NCI-H1436 treated with DMSO at 0.1 percent for 48 hours (cell line): ENCODE results near the gene ARMC8.

Experiments used
- DNase-seq: peaks from one replicate; lab custom pipeline; 2025; lab: John Stamatoyannopoulos, UW

Gene ARMC8

DNA sequence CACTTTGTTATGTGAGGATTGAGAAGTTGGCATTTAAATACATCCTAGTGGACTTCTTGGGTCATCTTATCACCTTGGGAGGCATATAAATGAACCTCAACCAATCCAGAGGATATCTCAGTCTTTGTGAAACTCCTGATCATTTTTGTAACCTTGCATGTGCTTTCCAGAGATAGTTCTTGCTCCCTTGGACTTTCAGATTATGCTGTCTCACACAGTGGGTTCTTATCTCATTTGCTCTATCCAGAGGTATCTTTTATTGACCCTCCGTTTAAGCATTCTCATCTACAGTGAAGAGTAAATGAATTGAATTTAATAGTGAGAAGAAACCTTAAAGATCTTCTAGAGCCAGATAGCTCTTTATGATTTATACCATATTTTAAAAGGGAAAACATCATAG lies 10.4 kb downstream of the ARMC8 start:
- DNase-seq, result no peak

DNA sequence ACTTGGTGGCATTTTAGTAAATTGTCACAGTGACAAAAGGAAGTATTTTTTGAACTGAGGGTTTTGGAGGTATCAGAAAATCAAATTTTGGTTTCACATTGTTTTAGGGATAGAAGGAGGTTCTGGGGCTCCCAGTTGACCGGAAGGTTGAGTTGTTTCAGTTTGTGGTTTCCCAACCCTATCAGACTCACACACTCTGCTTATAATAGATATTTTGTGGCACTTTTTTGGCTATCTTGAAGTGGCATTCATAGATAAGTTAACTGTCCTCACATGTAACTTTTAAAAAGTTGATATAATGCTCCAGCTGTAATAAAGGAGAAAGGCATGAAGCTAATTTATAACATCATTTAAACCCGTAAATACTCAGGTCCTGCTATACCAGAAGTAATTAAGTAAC lies 12.8 kb downstream of the ARMC8 start:
- no peak for DNase-seq

DNA sequence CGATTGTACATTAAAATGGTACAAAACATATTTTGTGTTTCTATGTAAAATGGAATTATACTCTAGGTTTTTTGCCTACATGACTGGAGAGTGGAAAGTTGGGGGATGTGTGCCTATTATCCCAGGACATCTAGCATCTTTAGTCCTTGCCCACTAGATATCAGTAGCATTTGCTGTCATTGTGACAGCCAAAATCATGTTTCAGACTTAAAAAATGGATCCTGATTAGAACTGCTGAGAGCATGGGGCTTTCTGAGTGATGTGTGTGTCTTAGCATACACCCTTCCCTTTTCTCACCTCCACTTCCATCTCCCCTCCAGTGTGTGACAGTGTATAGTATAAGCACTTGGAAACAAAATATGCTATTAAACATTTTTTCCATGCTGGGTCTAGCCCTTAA lies 13.3 kb downstream of the ARMC8 start:
- no peak for DNase-seq

DNA sequence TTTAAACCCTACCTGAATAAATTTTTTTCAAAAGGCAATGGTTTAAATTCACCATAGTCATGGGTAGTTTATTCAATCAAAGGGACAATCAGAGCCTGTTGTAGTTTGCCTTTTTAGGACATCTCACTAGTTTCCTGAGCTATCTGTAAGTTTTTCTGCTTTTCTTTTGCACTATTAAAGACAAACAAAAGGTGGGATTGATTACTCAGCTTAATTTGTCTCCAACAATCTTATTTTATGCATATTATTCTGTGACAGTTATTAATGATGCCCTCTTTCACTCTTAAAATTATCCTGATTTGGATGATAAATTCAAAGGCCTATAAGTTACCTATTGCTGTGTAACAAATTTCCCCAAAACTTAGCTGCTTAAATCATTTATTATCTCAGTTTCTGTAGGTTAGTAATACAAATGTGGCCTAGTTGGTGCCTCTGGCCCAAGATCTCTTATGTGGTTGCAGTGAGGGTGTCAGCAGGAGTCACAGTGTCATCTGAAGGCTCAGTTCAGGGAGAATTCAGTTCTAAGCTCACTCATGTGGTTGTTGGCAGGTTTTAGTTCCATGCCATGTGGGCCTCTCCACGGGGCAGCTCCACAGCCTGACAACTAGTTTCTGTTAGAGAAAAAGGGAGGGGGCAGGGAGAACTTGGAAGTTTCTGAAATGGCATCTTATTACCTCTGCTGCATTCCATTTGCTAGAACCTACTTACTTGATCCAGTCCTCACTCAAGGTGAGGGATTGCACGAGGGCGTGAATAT lies 16.0 kb downstream of the ARMC8 start:
- no peak for DNase-seq

DNA sequence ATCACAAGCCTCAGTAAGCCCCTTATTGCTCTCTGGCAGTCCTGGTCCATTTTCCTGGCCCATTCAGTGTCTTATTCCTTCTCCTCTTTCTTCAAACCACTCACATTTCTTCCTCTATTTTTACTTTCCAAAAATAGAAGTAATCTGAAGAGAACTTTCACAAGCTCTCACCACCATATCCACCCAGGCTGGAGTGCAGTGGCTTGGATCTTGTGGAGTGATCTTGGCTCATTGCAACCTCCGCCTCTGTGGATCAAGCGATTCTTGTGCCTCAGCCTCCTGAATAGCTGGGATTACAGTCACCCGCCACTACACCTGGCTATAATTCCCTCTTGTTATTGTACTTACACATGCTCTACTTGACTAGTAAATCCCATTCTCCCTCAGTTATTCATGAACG lies 16.8 kb downstream of the ARMC8 start:
- DNase-seq, result no peak

DNA sequence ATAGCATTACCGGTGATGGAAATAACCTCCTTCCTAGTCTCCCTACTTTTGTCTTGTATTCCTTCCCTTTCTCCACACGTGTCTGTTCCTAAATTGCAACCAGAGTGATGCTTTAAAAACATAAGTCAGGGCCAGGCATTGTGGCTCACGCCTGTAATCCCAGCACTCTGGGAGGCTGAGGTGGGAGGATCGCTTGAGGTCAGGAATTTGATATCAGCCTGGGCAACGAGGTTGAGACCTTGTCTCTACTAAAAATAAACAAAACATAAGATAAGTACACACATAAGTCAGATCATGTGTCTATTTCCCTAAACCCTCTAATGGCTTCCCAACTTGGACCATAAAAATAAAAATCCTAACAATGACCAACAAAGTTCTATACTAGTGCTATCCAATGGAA lies 18.4 kb downstream of the ARMC8 start:
- DNase-seq, result no peak

DNA sequence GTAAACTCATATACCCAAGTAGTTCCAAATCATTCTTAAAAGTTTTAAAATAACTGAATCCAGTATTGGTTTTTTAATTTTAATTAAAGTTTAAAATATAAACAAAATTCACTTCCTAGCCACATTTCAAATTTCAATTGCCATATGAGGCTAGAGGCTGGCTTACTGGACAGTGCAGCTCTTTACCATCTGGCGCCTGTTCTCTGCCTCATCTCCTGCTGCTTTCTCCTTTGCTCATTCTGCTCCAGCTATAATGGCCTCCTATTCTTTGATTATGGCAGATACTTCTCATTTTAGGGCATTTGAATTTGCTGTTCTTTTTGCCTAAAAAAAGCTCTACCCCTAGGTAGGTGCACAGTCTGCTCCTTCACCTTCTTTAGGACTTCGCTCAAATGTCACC lies 19.1 kb downstream of the ARMC8 start:
- no peak for DNase-seq

DNA sequence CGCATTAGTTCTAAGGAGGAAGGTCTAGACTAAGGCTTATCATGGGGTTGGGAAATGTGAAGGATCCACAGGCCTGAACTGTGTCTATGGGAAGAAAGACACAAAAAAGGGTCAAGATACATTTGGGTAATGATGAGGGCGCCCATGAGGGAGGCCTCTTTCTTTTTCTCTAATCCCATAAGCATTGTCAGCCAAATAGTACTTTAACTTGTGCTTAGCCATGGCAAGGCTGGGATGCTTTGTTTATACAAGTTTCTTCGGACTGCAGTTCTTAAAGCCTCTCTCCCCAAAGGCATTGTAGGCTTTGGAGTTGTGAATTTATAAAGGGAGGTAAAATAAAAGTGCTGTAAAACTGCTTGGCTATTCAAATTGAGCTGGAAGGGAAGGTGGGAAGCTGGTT lies 23.4 kb downstream of the ARMC8 start:
- no peak for DNase-seq

DNA sequence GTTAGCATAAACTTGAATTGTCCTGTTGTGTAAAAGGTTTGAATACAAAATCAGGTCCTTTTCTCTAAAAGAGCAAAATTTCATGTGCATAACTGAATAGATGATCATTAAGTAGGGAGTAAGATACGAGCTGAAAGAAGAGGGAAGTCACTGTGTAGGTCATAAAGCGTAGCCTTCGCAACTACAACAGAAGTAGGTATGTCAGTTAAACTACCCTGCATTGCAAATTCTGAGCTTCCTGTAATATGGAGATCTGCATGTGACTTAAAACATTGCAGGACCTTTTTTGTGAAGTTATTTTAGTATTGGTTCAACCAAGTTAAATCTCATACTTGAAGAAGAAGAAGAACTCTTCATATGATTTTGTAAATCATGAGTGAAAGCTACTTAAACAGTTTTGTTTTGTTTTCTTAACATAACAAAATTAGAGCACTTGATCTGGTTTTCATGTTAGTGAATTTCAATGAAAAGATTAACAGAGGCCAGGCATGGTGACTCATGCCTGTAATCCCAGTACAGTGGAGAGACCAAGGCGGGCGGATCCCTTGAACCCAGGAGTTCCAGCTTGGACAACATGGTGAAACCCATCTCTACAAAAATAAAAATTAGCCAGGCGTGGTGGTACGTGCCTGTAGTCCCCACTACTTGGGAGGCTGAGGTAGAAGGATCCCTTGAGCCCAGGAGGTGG lies 26.4 kb downstream of the ARMC8 start:
- DNase-seq, result no peak

DNA sequence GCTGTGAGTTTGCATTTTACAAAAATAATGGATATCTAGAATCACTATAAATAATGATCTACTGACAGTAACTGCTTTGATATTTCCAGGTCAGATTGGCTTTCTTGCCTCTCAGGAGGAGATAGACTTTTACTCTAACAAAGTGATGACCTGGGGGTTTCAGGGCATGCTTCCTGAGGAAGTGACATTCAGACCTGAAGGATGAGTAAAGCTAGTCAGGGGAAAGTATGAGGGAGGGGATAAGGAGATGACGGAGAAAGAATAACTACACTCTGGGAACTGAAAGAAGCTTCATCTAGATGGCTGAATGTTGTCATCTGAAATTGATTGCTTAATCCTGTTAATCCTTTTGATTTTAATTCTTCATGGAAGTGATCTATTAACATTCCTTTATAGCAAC lies 32.2 kb downstream of the ARMC8 start:
- no peak for DNase-seq

DNA sequence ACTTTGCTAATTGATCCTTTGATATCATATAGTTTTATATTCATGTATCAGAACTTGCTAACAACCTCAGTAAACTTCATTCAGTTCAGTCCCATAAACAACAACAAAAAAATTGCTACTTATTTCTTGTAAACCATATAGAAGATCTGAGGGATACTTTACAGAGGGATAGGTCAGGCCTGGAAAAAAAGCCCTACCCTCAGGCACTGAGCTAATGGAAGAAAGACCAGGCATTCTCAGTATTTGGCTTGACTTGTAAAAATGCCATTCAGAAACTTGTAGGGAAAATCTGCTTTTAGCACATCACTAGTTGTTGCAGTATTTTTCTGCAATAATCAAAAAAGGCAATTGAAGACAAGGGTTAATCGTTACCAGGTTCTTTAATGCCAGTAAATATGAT lies 33.1 kb downstream of the ARMC8 start:
- DNase-seq, result no peak

DNA sequence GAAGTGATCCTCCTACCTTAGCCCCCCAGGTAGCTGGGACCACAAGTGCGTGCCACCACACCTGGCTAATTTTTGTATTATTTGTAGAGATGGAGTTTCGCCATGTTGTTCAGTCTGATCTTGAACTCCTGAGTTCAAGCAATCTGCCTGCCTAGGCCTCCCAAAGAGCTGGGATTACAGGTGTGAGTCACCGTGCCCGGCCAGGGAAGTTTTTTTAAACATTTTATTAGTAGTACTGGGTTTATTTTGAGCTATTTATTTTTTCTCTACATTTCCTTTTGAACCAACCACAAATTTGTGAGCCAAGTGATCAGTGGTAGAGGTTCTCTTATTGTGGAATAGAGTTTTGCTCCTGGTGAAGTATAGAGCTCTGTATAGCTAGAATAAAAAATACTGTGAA lies 33.7 kb downstream of the ARMC8 start:
- no peak for DNase-seq

DNA sequence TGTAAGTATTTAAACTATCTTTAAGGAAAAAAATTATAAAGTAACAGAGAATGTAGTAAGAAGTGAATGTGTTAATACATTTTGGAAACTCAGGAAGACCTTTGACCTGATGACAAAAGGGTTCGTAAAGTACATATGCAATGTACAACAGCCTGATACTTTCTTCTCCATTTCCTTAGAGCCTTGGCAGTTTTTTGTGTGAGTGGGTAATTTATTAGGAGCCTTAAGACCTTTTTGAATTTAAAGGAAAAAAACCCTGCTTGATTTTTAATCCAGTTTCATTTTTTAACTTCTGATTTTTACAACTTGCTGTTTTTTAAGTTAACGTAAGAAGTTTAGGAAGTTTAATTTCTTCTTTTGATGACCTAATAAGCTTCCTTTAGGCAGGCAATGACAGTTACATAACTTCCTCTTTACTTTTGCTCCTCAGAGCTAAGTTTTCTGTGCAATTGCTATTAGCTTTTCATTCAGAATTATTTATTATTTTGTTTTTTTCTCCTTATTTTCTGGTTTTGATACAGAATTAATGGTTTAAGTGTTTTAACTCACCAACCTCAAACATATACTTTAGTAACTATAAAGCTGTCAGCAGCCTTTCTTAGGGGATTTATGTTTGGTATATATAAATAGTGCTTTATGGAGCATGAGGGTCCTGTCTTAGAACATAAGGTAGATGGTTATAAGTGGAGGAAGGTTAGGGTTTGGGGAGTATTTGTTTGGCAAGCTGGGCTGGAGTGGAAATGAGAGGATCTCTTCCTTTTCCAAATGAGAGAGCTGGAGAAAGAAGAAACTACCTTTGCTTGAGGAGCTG lies 35.2 kb downstream of the ARMC8 start:
- DNase-seq, result no peak

DNA sequence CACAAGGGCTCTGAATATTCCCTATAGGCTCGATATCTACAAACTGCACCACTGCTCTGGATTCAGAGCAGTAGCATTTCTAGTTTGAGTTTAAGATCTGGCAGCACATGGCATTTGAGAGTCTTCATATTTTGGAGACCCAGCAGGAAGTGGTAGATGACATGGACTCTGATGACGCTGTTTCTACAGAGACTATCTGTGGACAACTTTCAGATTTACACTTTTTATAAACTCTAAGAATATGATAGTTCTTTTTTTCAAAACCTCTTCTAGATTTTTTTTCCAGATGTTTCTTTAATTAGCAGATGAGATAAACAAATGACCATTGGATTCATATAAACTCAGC lies 35.8 kb downstream of the ARMC8 start:
- DNase-seq, result no peak

DNA sequence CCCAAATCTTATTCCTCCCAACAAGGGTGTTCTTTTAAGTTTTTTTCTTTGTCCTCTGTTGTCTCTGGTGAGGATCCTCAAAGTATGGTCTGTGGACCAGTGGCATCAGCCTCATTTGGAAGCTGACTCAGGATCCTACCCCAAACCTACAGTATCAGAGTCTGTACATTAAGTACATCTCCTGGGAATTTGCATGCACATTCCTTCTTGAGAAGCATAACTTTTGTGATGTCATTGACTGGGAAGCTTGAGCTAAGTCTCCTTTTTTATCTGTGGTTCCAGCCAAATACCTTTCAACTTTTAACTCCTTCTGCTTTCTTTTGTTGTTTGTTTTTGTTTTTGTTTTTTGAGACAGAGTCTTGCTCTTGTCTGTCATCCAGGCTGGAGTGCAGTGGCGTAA lies 40.5 kb downstream of the ARMC8 start:
- no peak for DNase-seq

DNA sequence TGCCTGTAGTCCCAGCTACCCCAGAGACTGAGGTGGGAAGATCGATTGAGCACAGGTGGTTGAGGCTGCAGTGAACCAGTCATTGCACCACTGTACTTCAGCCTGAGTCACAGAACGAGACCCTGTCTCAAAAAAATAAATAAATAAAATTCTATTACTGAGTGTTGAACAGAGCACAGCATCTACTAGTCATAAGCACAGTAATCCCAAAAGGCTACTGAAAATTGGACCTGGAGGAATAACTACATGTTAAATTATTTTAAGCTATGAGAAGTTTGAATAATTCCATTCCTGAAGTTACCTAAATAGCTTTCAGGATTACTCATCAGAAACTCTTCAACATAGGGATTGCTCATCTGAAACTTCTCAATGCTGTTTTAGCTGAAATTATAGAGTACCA lies 43.4 kb downstream of the ARMC8 start:
- no peak for DNase-seq

DNA sequence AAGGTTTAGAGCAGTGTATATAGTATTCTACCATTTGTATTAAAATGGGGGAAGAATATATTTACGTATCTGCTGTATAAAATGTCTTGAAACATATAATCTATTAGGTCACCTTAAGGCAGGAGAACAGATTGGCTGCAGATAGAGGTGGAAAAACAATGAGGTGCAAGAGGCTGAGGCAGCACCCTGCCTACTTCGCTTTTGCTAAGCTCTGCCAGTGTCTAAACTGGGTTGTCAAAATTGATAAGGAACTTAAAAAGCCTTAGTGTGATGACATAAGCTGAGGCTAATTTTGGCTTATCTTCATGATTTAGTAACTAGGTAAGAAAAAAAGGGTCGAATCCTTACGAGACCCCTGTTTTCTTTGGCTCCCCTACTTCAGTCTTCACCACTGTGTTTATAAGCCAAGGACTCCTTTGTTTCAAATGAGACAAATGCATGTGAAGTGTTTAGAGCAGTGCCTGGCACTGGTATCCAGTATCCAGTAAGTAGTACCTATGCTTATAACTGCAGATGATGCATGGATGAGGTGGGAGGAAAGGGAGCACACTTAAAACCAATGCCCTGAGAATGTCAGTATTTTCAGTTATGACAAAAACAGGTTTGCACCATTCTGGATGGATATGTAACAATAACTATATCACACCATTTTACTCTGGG lies 45.7 kb downstream of the ARMC8 start:
- DNase-seq, result no peak

DNA sequence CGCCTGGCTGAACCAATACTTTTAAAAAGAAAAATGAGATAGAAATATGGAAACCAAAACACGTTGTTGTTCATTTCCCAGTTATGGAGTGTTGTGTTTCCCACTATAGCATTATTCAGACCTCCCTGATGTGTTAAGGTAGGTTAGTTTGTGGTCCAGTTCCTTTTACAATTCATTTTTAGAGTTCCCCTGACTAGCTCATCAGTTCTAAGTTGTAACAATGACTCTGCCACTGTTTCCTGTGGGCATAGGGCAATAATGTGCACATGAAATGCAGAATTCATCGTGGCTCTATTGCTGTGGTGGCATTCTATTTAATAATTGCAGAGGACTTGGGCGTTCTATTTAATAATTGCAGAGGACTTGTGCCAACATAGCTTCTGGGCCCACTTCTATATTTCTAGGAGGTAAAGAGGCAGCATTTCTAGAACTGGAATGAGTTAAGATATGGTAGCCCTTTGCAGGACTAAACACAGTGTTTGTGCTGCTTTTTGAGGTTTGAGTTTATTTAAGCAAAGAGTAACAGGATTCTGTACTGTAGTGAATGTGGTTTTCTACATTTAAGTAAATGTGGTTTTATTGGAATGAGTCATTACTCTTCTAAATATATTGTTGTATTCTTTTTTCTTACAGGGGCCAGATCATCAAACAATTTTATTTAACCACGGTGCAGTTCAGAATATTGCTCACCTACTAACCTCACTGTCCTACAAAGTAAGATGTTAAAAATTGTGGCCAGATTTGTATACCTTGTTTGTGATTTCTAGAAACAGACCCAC lies 47.5 kb downstream of the ARMC8 start:
- DNase-seq, result no peak

DNA sequence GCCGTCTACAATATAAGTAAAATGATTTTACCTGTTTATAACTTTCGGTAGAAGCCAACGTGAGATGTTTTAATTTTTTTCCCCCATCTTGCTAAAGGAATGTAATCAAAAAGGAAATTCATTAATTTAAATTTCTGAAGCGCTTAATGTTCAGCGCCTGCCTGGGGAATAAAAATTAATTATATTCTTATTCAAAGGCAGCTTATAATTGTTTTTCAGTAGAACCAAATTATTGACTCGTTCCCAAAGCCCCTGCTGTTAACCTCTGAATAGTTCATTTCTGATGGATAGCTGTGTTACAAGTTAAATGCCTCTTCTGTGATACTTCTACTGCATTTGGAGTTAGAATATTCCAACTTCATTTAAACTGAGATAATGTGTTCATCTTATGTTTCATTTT lies 51.6 kb downstream of the ARMC8 start:
- no peak for DNase-seq

DNA sequence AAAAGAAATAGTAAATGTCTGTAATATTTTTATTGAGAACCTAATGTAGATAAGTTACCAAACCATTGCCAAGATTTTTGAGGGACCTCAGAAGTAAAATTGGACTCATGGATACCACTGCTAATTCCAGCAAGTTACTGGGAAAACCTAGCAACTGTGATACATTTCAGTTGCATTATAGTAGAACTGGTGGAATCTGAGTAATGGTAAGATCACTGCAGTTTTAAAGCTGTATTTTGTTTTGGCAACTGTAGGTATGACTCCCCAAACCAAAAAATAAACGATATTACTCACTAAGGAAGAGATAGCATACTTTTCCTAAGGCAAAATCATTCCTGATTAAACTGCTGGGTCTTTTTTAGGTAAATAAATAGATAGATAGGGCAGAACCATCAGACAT lies 54.0 kb downstream of the ARMC8 start:
- DNase-seq, result no peak

DNA sequence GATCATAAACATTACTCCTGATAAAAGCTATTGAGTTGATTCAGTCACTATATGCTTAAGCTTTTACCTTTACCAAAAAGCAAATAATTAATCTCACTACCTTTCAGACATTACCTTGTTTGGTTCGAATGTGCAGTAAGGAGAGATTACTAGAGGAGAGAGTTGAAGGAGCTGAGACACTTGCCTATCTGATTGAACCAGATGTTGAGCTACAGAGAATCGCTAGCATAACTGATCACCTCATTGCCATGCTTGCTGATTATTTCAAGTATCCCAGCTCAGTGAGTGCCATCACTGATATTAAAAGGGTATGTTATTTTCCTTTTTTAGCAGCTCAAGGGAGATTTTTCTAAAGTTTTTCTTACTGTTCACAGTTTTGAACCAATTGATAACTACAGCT lies 54.6 kb downstream of the ARMC8 start:
- DNase-seq, result no peak

DNA sequence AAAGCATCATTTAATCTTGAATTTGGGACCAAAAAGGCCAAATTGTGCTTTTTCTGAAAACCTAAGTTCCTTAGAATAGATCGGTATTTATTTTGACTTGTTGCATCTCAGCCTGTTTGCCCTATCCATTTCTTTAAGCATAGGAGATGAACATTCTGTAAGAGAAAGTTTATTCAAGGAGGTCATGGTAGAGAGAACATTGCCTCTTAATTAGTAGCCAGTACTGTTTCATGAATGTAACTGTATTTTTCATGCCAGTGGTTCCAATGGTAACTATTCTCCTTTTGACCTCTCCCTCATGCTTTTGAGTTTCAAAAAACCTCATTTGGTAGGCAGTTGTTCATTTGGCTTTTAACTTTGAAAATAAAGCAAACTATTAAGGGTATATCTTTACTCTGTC lies 55.4 kb downstream of the ARMC8 start:
- no peak for DNase-seq
